HCT116 (cell line): ENCODE data around the gene RNF207. TPM values are rescaled to one million over a fixed set of nuclear protein-coding genes. Genes with fewer than 3 reads are reported as not detected.

Experiments
- ATAC-seq: fragments of 200-7000 bp; cut with Tn5 transposase; 2 replicates; pipeline ENCODE4 v1.9.1; 2020; ENCODE audit warnings: mild to moderate bottlenecking, moderate library complexity
- BruUV-seq: library from RNA; stranded (reverse); fragments of 400-500 nt; replicated peaks from 2 replicates; lab custom pipeline; 2021; lab: Mats Ljungman, UMichigan
- CTCF ChIA-PET: fragments of 300-600 bp; sonication (Branson Sonifier 250); formaldehyde crosslinking; loops from one replicate; lab custom pipeline; 2021; ENCODE audit warnings: antibody characterized with exemption; lab: Charles Lee
- POLR2A ChIA-PET: fragments of 300-600, 350-600 bp; sonication (Branson Sonifier 250); formaldehyde crosslinking; loops from one replicate; lab custom pipeline; 2021; ENCODE audit warnings: antibody characterized with exemption; lab: Charles Lee
- RAD21 ChIA-PET, 2 experiments: fragments of 300-600 bp; sonication (Branson Sonifier 250); formaldehyde crosslinking; loops; one replicate each; lab custom pipeline; 2023; ENCODE audit warnings: low total read pairs in 2 of 2; ENCODE audit not compliant: uncharacterized antibody in 2 of 2, unreplicated experiment in 2 of 2, low non-redundant PET in 1 of 2; lab: Charles Lee
- DNase-seq: peaks from one replicate; pipeline ENCODE4 v3.0.0-alpha.2; 2010; ENCODE audit warnings: low read depth, low spot score
- H2AFZ ChIP-seq: fragments of 200-600 bp; shearing (Covaris generic), sonication (generic); 2 replicates; pipeline ENCODE4 v1.6.1; 2017; ENCODE audit warnings: low read depth, mixed run types, mixed read lengths, antibody characterized with exemption, low read length; ENCODE audit not compliant: poor library complexity, severe bottlenecking
- H3K27ac ChIP-seq: 2 replicates; pipeline ENCODE4 v1.5.1; 2012; ENCODE audit warnings: low read depth, low read length
- H3K27me3 ChIP-seq: fragments of 200-600 bp; sonication (generic); 2 replicates; pipeline ENCODE4 v1.6.1; 2016; ENCODE audit warnings: mixed run types, low read length, mixed read lengths; ENCODE audit not compliant: insufficient read depth
- H3K36me3 ChIP-seq, 2 experiments: fragments of 200-500 bp in 1 of 2; fragments of 200-600 bp in 1 of 2; sonication (Bioruptor generic) in 1 of 2; sonication (generic) in 1 of 2; 2 replicates each; pipeline versions ENCODE4 v1.5.1 to v1.6.1; 2014 to 2016; ENCODE audit warnings: low read length in 2 of 2, inconsistent platforms in 1 of 2, mixed read lengths in 1 of 2, mixed run types in 1 of 2; ENCODE audit not compliant: insufficient read depth in 2 of 2, control insufficient read depth in 1 of 2
- H3K4me1 ChIP-seq, 2 experiments: fragments of 200-600 bp in 1 of 2; sonication (generic) in 1 of 2; 2 replicates each; pipeline versions ENCODE4 v1.5.1 to v1.6.1; 2012 to 2017; ENCODE audit warnings: low read length in 2 of 2, inconsistent platforms in 1 of 2, mild to moderate bottlenecking in 1 of 2, mixed read lengths in 1 of 2, mixed run types in 1 of 2, moderate library complexity in 1 of 2; ENCODE audit not compliant: insufficient read depth in 2 of 2, control insufficient read depth in 1 of 2
- H3K4me2 ChIP-seq: fragments of 200-600 bp; sonication (generic); 2 replicates; pipeline ENCODE4 v1.6.1; 2017; ENCODE audit warnings: mixed run types, low read length, mixed read lengths
- H3K4me3 ChIP-seq, 2 experiments: fragments of 200-600 bp in 1 of 2; sonication (generic) in 1 of 2; replicated peaks in 1 of 2; 2 replicates each; pipeline ENCODE4 v1.5.1; 2011 to 2016; ENCODE audit warnings: low read length in 2 of 2, control low read depth in 1 of 2, low read depth in 1 of 2, mild to moderate bottlenecking in 1 of 2, mixed read lengths in 1 of 2, mixed run types in 1 of 2
- H3K79me2 ChIP-seq: fragments of 200-600 bp; sonication (generic); 2 replicates; pipeline ENCODE4 v1.6.1; 2017; ENCODE audit warnings: mild to moderate bottlenecking, mixed run types, low read length, moderate library complexity, mixed read lengths; ENCODE audit not compliant: insufficient read depth
- H3K9ac ChIP-seq: fragments of 200-600 bp; sonication (generic); 2 replicates; pipeline ENCODE4 v1.6.1; 2016; ENCODE audit warnings: low read length, mixed read lengths
- H3K9me2 ChIP-seq: fragments of 200-600 bp; sonication (generic), shearing (Covaris generic); 2 replicates; pipeline ENCODE4 v1.6.1; 2017; ENCODE audit warnings: mixed run types, mild to moderate bottlenecking, moderate library complexity; ENCODE audit not compliant: insufficient read depth
- H3K9me3 ChIP-seq, 2 experiments: fragments of 200-500 bp in 1 of 2; fragments of 200-600 bp in 1 of 2; sonication (Bioruptor generic) in 1 of 2; sonication (generic) in 1 of 2; 2 replicates each; pipeline ENCODE4 v1.6.1; 2014 to 2017; ENCODE audit warnings: low read length in 2 of 2, mixed read lengths in 2 of 2, inconsistent platforms in 1 of 2, low read depth in 1 of 2, mild to moderate bottlenecking in 1 of 2, mixed run types in 1 of 2, moderate library complexity in 1 of 2; ENCODE audit not compliant: control insufficient read depth in 1 of 2, insufficient read depth in 1 of 2
- H4K20me1 ChIP-seq: fragments of 200-600 bp; sonication (generic), shearing (Covaris generic); 2 replicates; pipeline ENCODE4 v1.6.1; 2017; ENCODE audit warnings: mixed run types, mild to moderate bottlenecking, moderate library complexity; ENCODE audit not compliant: insufficient read depth
- CEBPB ChIP-seq: IDR thresholded peaks from 2 replicates; pipeline ENCODE4 v1.6.1; 2012; ENCODE audit warnings: low read depth
- EGR1 ChIP-seq: IDR thresholded peaks from 2 replicates; pipeline ENCODE4 v1.6.1; 2012; ENCODE audit warnings: low read depth
- ELF1 ChIP-seq: IDR thresholded peaks from 2 replicates; pipeline ENCODE4 v1.6.1; 2012; ENCODE audit warnings: low read depth, borderline replicate concordance
- EZH2 ChIP-seq: fragments of 200-600 bp; sonication (generic); IDR thresholded peaks from 2 replicates; pipeline ENCODE4 v1.6.1; 2017; ENCODE audit warnings: antibody characterized with exemption, mixed run types
- EZH2phosphoT487 ChIP-seq: fragments of 200-600 bp; IDR thresholded peaks from 2 replicates; pipeline ENCODE4 v1.6.1; 2018; ENCODE audit warnings: antibody characterized with exemption, borderline replicate concordance
- POLR2AphosphoS5 ChIP-seq: IDR thresholded peaks from 2 replicates; pipeline ENCODE4 v1.6.1; 2011; ENCODE audit warnings: mild to moderate bottlenecking, low read depth, low read length, moderate library complexity
- SP1 ChIP-seq: IDR thresholded peaks from 2 replicates; pipeline ENCODE4 v1.6.1; 2012; ENCODE audit warnings: low read depth
- SRF ChIP-seq: IDR thresholded peaks from 2 replicates; pipeline ENCODE4 v1.6.1; 2012; ENCODE audit warnings: low read depth
- TCF7L2 ChIP-seq: IDR thresholded peaks from 2 replicates; pipeline ENCODE4 v1.7.0; 2011; ENCODE audit warnings: borderline replicate concordance, inconsistent platforms; ENCODE audit not compliant: insufficient read depth, insufficient read length; ENCODE audit errors: extremely low read depth
- YY1 ChIP-seq: IDR thresholded peaks from 2 replicates; pipeline ENCODE4 v1.6.1; 2011; ENCODE audit warnings: low read length, low read depth, moderate library complexity, mild to moderate bottlenecking; ENCODE audit not compliant: insufficient replicate concordance; ENCODE audit errors: extremely low read depth
- ZNF274 ChIP-seq: fragments of 200-500 bp; sonication (Bioruptor generic); IDR thresholded peaks from 2 replicates; pipeline ENCODE4 v1.6.1; 2014; ENCODE audit warnings: mild to moderate bottlenecking, low read depth, low read length, inconsistent platforms
- intact Hi-C: fragments of 100-400 bp; cut with micrococcal nuclease; formaldehyde crosslinking; loops from 2 replicates; pipeline ENCODE4 v1.10.0; 2022
- total RNA-seq: library from RNA; stranded (reverse); gene quantifications from one replicate; pipeline ENCODE4 v1.2.1, GENCODE V29; 2021; ENCODE audit not compliant: unreplicated experiment
- TF ChIP-seq, protein P1 (sequence below): IDR thresholded peaks from 2 replicates; pipeline ENCODE4 v1.6.1; 2012
- TF ChIP-seq, protein P2 (sequence below): IDR thresholded peaks from 2 replicates; pipeline ENCODE4 v1.6.1; 2012
- TF ChIP-seq, protein P3 (sequence below), 3 experiments: fragments of 200-600 bp in 1 of 3; sonication (generic) in 1 of 3; IDR thresholded peaks in 2 of 3; conservative IDR thresholded peaks in 1 of 3; 2 replicates each; pipeline ENCODE4 v1.5.1; 2012 to 2017; ENCODE audit warnings: low read depth in 2 of 3, low read length in 2 of 3, antibody characterized with exemption in 1 of 3, borderline replicate concordance in 1 of 3, control low read depth in 1 of 3, mild to moderate bottlenecking in 1 of 3, mixed read lengths in 1 of 3, mixed run types in 1 of 3, moderate library complexity in 1 of 3; ENCODE audit not compliant: insufficient read depth in 1 of 3

Gene RNF207
- total RNA-seq, 1 experiment from 2014 or later: 61.2 TPM

DNA sequence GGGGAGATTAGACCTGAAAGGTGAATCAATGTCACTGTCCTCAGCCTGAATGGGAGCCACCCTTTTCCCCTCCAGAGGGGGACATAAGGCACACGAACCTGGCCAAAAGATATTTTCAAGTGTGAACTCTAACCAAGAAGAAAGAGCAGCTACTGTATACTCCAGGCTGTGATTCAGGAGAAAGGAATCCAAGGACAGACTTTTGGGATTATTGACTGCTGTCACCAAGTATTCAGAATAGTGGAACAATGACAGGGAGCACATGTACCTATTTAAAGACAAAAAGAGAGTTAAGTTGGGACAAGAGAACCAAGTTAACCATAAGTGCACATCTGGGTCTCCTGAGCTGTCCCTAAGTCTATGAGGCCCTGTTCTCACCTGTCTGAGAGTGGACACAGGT, 27.5 kb downstream of the RNF207 start:
- H4K20me1 ChIP-seq: no peaks in the 10 kb centered on the region; the same call in 1 of the 2 replicates
- no TSS peak for BruUV-seq
- ATAC-seq (no peak), DNase-seq (no peak)
- no peaks in the 10 kb centered on the region for H3K9me3 ChIP-seq
- H3K4me3 ChIP-seq: no peak overlapping the region
- peaks cover 17 to 36% of the 10 kb centered on the region in 2 experiments; a peak in 3 of 4 replicates for H3K36me3 ChIP-seq
- peak overlapping the region; percentile 91 for H3K4me2 ChIP-seq
- H2AFZ ChIP-seq: no peak overlapping the region
- ChIA-PET CTCF (interaction anchor here (1.2 kb wide), 1 partner anchor 27 kb away, joined by 3 read pairs; the partner anchor contains the start of gene RNF207), RAD21 (no interaction called here), POLR2A (no interaction called here)
- no peaks in the 10 kb centered on the region for H3K9me2 ChIP-seq
- TF ChIP-seq ZNF274 (no peak), POLR2AphosphoS5 (no peak), EZH2 (no peak), SP1 (no peak), CEBPB (no peak), ELF1 (no peak), EZH2phosphoT487 (no peak), EGR1 (no peak), TCF7L2 (no peak), SRF (no peak), YY1 (no peak)
- TF ChIP-seq, protein P1, sequence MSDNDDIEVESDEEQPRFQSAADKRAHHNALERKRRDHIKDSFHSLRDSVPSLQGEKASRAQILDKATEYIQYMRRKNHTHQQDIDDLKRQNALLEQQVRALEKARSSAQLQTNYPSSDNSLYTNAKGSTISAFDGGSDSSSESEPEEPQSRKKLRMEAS: no peak
- TF ChIP-seq, protein P2, sequence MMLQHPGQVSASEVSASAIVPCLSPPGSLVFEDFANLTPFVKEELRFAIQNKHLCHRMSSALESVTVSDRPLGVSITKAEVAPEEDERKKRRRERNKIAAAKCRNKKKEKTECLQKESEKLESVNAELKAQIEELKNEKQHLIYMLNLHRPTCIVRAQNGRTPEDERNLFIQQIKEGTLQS: no peak
- TF ChIP-seq, protein P3, sequence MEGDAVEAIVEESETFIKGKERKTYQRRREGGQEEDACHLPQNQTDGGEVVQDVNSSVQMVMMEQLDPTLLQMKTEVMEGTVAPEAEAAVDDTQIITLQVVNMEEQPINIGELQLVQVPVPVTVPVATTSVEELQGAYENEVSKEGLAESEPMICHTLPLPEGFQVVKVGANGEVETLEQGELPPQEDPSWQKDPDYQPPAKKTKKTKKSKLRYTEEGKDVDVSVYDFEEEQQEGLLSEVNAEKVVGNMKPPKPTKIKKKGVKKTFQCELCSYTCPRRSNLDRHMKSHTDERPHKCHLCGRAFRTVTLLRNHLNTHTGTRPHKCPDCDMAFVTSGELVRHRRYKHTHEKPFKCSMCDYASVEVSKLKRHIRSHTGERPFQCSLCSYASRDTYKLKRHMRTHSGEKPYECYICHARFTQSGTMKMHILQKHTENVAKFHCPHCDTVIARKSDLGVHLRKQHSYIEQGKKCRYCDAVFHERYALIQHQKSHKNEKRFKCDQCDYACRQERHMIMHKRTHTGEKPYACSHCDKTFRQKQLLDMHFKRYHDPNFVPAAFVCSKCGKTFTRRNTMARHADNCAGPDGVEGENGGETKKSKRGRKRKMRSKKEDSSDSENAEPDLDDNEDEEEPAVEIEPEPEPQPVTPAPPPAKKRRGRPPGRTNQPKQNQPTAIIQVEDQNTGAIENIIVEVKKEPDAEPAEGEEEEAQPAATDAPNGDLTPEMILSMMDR (IDR thresholded peaks at IDR 0.05 in 2 of 3, conservative IDR thresholded peaks at IDR 0.05 in 1 of 3; ENCODE audit: borderline replicate concordance in 1 of 3, insufficient read depth in 1 of 3, low read depth in 2 of 3, low read length in 2 of 3): no peak
- H3K4me1 ChIP-seq: peaks cover 7 to 33% of the 10 kb centered on the region in 2 experiments; a peak in 3 of 4 replicates
- no peak overlapping the region for H3K27ac ChIP-seq
- peaks cover 60% of the 10 kb centered on the region for H3K79me2 ChIP-seq
- intact Hi-C loops: no loop called here
- H3K27me3 ChIP-seq: no peaks in the 10 kb centered on the region
- H3K9ac ChIP-seq: peak overlapping the region; percentile 20; the same call in 1 of the 2 replicates
